Neural cell (in vitro differentiated cells): ENCODE measurements around the gene STIM1.

Experiments used
- EZH2 ChIP-seq: fragments of 200-600, 300-800 bp; shearing (Covaris generic), sonication (generic); IDR thresholded peaks from 2 replicates; pipeline ENCODE4 v1.6.1; 2014; ENCODE audit warnings: antibody characterized with exemption, low read length, borderline replicate concordance, mild to moderate bottlenecking; ENCODE audit not compliant: insufficient read depth, poor library complexity, severe bottlenecking
- MXI1 ChIP-seq: fragments of 450-650 bp; conservative IDR thresholded peaks from 2 replicates; pipeline ENCODE4 v1.6.1; 2014; ENCODE audit warnings: antibody characterized with exemption, mild to moderate bottlenecking; ENCODE audit not compliant: poor library complexity, severe bottlenecking
- SMC3 ChIP-seq: fragments of 450-650 bp; conservative IDR thresholded peaks from 2 replicates; pipeline ENCODE4 v1.6.1; 2014; ENCODE audit warnings: antibody characterized with exemption, mild to moderate bottlenecking, moderate library complexity; ENCODE audit not compliant: poor library complexity

DNA sequence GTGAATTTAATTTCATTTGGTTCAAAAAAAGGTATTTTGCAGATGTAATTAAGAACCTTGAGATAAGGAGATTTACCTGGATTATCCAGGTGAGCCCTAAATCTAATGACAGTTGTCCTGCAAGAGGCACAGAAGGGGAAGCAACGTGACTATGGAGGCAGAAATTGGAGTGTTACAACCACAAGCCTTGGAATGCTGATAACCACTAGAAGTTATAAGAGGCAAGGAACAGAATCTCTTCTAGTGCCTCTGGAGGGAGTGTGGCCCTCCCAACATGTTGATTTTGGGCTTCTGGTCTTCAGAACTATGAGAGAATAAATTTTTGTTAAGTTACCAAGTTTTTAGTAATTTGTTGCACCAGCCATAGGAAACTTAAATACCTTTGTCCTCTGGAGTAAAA lies 271.9 kb downstream of the STIM1 start:
- TF ChIP-seq SMC3 = no peak
- TF ChIP-seq MXI1 = no peak
- no peak for TF ChIP-seq EZH2
